Natural killer cell (primary cell): ENCODE data around the gene EXOC3L4. TPM values are rescaled to one million over a fixed set of nuclear protein-coding genes. Genes with fewer than 3 reads are reported as not detected.

Source experiments
- ATAC-seq, 3 donors: fragments of 150-1000 bp in 2 of 3; fragments of 200-7000 bp in 1 of 3; cut with Tn5 transposase; 1 replicate in 1 of 3; 2 replicates in 2 of 3; pipeline ENCODE4 v1.10.0; 2021; ENCODE audit warnings: mild to moderate bottlenecking in 2 of 3, moderate library complexity in 2 of 3
- DNase-seq, 2 donors: peaks; one replicate each; pipeline versions ENCODE4 v3.0.0 to v3.0.0-alpha.2; 2013 to 2021; ENCODE audit warnings: mixed read lengths in 1 of 2
- H3K27ac ChIP-seq: one replicate; pipeline ENCODE4 v1.5.1; 2013; ENCODE audit warnings: mild to moderate bottlenecking, low read length
- H3K27me3 ChIP-seq: one replicate; pipeline ENCODE4 v1.6.1; 2013; ENCODE audit warnings: low read length; ENCODE audit not compliant: control insufficient read depth, insufficient read depth
- H3K36me3 ChIP-seq: one replicate; pipeline ENCODE4 v1.6.1; 2013; ENCODE audit warnings: low read length; ENCODE audit not compliant: control insufficient read depth, insufficient read depth
- H3K4me1 ChIP-seq: one replicate; pipeline ENCODE4 v1.6.1; 2013; ENCODE audit warnings: low read length; ENCODE audit not compliant: control insufficient read depth, insufficient read depth
- H3K4me3 ChIP-seq: one replicate; pipeline ENCODE4 v1.5.1; 2013; ENCODE audit warnings: low read length
- H3K9me3 ChIP-seq: one replicate; pipeline ENCODE4 v1.6.1; 2013; ENCODE audit warnings: low read length; ENCODE audit not compliant: control insufficient read depth, insufficient read depth
- H3K27ac Mint-ChIP-seq, 2 donors: one replicate each; pipeline ENCODE4 v1.8.0; 2022; ENCODE audit warnings: mild to moderate bottlenecking in 2 of 2, mixed read lengths in 2 of 2, moderate library complexity in 1 of 2
- H3K27me3 Mint-ChIP-seq, 2 donors: one replicate each; pipeline ENCODE4 v1.8.0; 2022; ENCODE audit warnings: low read depth in 2 of 2, mixed read lengths in 2 of 2
- H3K36me3 Mint-ChIP-seq: one replicate; pipeline ENCODE4 v1.8.0; 2022; ENCODE audit warnings: mixed read lengths
- H3K4me1 Mint-ChIP-seq, 2 donors: one replicate each; pipeline ENCODE4 v1.8.0; 2022; ENCODE audit warnings: mixed read lengths in 2 of 2
- H3K4me3 Mint-ChIP-seq: one replicate; pipeline ENCODE4 v1.8.0; 2022; ENCODE audit warnings: mild to moderate bottlenecking, moderate library complexity, mixed read lengths
- H3K9me3 Mint-ChIP-seq, 2 donors: one replicate each; pipeline ENCODE4 v1.8.0; 2022; ENCODE audit warnings: mixed read lengths in 2 of 2
- WGBS: methylation state at CpG from one replicate; pipeline ENCODE4 v1.1.7; 2013; ENCODE audit warnings: missing lambda C conversion rate; ENCODE audit not compliant: insufficient coverage; 5-methylcytosine and 5-hydroxymethylcytosine counted together
- intact Hi-C: fragments of 100-400 bp; cut with micrococcal nuclease; formaldehyde crosslinking; loops from one replicate; pipeline ENCODE4 v1.14.2; 2022
- total RNA-seq, 4 donors: library from RNA; stranded (reverse); fragments of 120-200 nt in 1 of 4; gene quantifications; one replicate each; pipeline versions ENCODE4 v1.2.3 to v1.2.4, GENCODE V29; 2013 to 2022
- TF ChIP-seq, protein P1 (sequence below): fragments of 200-600 bp; IDR thresholded peaks from one replicate; pipeline ENCODE4 v1.8.0; 2022; ENCODE audit warnings: antibody characterized with exemption

EXOC3L4 gene
- total RNA-seq, 3 donors from 2014 or later (not counting 1 experiment from before 2014, with no cell fraction given) = not detected

DNA sequence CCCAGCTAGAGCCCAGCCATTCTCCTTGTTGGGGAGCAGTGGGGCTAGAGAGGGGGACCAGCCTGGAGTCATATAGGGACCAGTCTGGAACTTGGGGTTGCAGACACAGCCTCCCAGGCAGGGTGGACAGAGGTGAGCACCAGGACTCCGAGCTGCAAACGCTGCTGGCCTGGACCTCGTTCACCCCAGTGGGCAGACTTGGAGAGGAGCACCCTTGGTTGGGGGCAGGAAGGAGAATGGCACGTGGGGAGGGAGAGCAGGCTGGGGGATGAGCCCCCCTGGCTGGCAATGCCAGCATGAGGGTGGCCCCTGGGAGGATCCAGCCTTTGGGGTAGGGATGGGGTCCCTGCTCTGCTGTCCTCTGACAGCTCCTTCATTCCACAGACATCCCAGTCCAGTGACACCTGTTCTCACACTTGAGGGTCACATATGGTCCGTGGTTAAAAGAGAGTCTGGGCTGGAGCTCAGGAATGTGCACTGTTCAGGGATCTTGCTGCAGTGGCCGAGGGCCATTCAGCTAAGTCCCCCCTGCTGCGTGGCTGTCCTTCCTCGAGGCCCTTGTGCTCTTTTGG lies 7.7 kb upstream of the EXOC3L4 start:
- H3K4me1 Mint-ChIP-seq = peaks cover 0 to 5% of the 10 kb centered on the region in 2 donors
- H3K36me3 Mint-ChIP-seq = no peaks in the 10 kb centered on the region
- Histone ChIP-seq H3K4me1 (peaks cover 12% of the 10 kb centered on the region), H3K27me3 (peaks cover 6% of the 10 kb centered on the region), H3K27ac (no peak overlapping the region), H3K9me3 (no peaks in the 10 kb centered on the region), H3K4me3 (no peak overlapping the region), H3K36me3 (no peaks in the 10 kb centered on the region)
- no peak for DNase-seq
- intact Hi-C loops = no loop called here
- TF ChIP-seq, protein P1, sequence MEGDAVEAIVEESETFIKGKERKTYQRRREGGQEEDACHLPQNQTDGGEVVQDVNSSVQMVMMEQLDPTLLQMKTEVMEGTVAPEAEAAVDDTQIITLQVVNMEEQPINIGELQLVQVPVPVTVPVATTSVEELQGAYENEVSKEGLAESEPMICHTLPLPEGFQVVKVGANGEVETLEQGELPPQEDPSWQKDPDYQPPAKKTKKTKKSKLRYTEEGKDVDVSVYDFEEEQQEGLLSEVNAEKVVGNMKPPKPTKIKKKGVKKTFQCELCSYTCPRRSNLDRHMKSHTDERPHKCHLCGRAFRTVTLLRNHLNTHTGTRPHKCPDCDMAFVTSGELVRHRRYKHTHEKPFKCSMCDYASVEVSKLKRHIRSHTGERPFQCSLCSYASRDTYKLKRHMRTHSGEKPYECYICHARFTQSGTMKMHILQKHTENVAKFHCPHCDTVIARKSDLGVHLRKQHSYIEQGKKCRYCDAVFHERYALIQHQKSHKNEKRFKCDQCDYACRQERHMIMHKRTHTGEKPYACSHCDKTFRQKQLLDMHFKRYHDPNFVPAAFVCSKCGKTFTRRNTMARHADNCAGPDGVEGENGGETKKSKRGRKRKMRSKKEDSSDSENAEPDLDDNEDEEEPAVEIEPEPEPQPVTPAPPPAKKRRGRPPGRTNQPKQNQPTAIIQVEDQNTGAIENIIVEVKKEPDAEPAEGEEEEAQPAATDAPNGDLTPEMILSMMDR = no peak
- ATAC-seq = no peak
- no peak overlapping the region for H3K4me3 Mint-ChIP-seq
- WGBS = 79% methylated on average over 8 of the region's 8 CpGs
- no peaks in the 10 kb centered on the region for H3K9me3 Mint-ChIP-seq
- H3K27me3 Mint-ChIP-seq = peaks cover 0 to 6% of the 10 kb centered on the region in 2 donors
- H3K27ac Mint-ChIP-seq = no peak overlapping the region

DNA sequence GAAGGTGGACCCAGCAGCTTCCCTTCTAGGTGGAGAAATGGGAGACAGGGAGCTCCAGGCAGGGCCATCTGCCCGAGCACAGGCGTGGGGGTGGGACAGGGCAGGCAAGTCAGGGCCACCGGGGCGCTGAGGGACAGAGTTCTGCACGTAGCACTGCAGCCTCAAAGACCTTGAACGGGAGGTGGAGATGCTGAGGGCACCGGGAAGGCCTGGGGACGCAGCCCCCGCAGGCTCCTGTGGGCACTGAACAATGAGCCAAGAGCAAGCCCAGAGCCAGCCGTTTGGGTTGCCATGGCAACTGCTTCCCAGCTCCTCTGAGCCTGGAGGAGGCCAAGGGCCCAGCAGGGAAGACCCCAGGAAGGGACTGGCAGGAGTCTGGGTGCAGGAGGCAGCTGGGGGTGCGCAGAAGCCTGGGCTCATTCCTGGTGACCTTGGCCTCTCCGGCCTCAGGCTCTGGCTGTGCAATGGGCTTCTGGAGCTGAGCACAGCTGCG lies 7.1 kb upstream of the EXOC3L4 start:
- H3K4me3 Mint-ChIP-seq = no peak overlapping the region
- DNase-seq (no peak), ATAC-seq (no peak)
- Histone ChIP-seq H3K27me3 (peaks cover 6% of the 10 kb centered on the region), H3K9me3 (no peaks in the 10 kb centered on the region), H3K27ac (no peak overlapping the region), H3K4me3 (no peak overlapping the region), H3K4me1 (peaks cover 17% of the 10 kb centered on the region), H3K36me3 (no peaks in the 10 kb centered on the region)
- intact Hi-C loops = no loop called here
- no peaks in the 10 kb centered on the region for H3K36me3 Mint-ChIP-seq
- H3K9me3 Mint-ChIP-seq = no peaks in the 10 kb centered on the region
- H3K27ac Mint-ChIP-seq = no peak overlapping the region
- whole genome bisulfite sequencing = 82% methylated on average over 13 of the region's 13 CpGs
- H3K27me3 Mint-ChIP-seq = peaks cover 0 to 6% of the 10 kb centered on the region in 2 donors
- peaks cover 0 to 5% of the 10 kb centered on the region in 2 donors for H3K4me1 Mint-ChIP-seq
- TF ChIP-seq, protein P1 = no peak

DNA sequence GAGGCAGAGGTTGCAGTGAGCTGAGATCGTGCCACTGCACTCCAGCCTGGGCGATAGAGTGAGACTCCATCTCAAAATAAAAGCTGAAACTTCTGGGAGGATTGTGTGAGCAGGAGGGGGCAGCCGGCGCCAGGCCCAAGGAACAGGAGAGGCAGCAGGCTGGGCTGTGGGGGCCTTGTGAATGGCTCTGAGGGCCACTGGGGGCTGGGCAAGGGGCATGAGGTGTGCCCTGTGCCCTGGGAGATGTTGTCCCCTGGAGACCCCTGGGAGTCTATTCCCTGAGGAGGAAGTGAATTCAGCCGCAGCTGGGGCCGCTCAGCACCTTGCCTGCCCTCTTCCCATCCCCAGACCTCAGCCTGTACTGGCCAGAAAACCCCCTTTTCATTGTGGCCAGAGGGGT lies 5.6 kb upstream of the EXOC3L4 start:
- H3K36me3 ChIP-seq = no peaks in the 10 kb centered on the region
- no peak overlapping the region for H3K4me3 Mint-ChIP-seq
- H3K4me1 ChIP-seq = peaks cover 17% of the 10 kb centered on the region
- intact Hi-C loops = no loop called here
- no peak for DNase-seq
- no peak overlapping the region for H3K27ac ChIP-seq
- peaks cover 0 to 6% of the 10 kb centered on the region in 2 donors for H3K27me3 Mint-ChIP-seq
- no peaks in the 10 kb centered on the region for H3K9me3 ChIP-seq
- WGBS = 92% methylated on average over 6 of the region's 6 CpGs
- H3K4me1 Mint-ChIP-seq = peaks cover 0 to 5% of the 10 kb centered on the region in 2 donors
- no peak for ATAC-seq
- H3K4me3 ChIP-seq = no peak overlapping the region
- H3K27me3 ChIP-seq = peaks cover 6% of the 10 kb centered on the region
- no peaks in the 10 kb centered on the region for H3K9me3 Mint-ChIP-seq
- H3K36me3 Mint-ChIP-seq = no peaks in the 10 kb centered on the region
- TF ChIP-seq, protein P1 = no peak
- H3K27ac Mint-ChIP-seq = no peak overlapping the region
